ENCODE results near the gene COL27A1.

DNA sequence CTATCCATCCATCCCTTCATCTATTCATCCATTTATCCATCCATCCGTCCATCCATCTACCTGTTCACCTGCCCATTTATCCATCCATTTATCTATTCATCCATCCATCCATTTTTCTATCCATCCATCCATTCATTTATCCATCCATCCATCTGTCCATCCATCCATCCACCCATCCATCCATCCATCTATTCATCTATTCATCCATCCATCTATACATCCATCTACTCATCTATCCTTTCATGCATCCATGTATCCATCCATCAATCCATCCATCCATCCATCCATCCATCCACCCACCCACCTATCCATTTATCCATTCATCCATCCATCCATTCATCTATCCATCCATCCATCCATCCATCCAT is 10.8 kb downstream of the COL27A1 start:
- no peak for TF ChIP-seq CTCF (IDR thresholded peaks at IDR 0.05)
- TF ChIP-seq POLR2AphosphoS5 (IDR thresholded peaks at IDR 0.05) = no peak
